Kidney epithelial cell (primary cell): Measurements from ENCODE around the gene XPOT. TPM values are rescaled to one million over a fixed set of nuclear protein-coding genes. Genes with fewer than 3 reads are reported as not detected.
A peak's percentile ranks its signal among the peaks of the same experiment; 100 is the strongest.
"Not testable (repeated sequence)": the region's sequence is repeated elsewhere in the genome, so short reads cannot be mapped to it uniquely, and the experiment has no call there.

Experiments used
- DNase-seq: peaks from one replicate; pipeline ENCODE4 v3.0.0-alpha.2; 2010; ENCODE audit warnings: low read depth
- H3K27me3 ChIP-seq: 2 replicates; pipeline ENCODE4 v1.6.0; 2011; ENCODE audit warnings: low read length; ENCODE audit not compliant: control insufficient read depth, insufficient read depth
- H3K36me3 ChIP-seq: 2 replicates; pipeline ENCODE4 v1.5.1; 2011; ENCODE audit warnings: low read length; ENCODE audit not compliant: control insufficient read depth, insufficient read depth
- H3K4me3 ChIP-seq: 2 replicates; pipeline ENCODE4 v1.5.1; 2011; ENCODE audit warnings: low read depth, mild to moderate bottlenecking, control low read depth, low read length
- CTCF ChIP-seq: IDR thresholded peaks from 2 replicates; pipeline ENCODE4 v1.5.1; 2011; ENCODE audit warnings: mild to moderate bottlenecking, moderate library complexity, low read length, control low read depth, inconsistent platforms; ENCODE audit not compliant: insufficient read depth, poor library complexity, severe bottlenecking
- total RNA-seq: library from RNA; depleted of rRNA; stranded (reverse); fragments of >200 nt; gene quantifications from 2 replicates; pipeline ENCODE4 v1.2.3, GENCODE V29; 2015

Gene XPOT
- 127 and 129 TPM in 2 replicates for total RNA-seq

- TF ChIP-seq CTCF = no peak
- DNase-seq = peak; percentile 90
- Histone ChIP-seq H3K4me3 (peak within 1 kb of the TSS; percentile 66), H3K36me3 (no peaks in the 10 kb centered on the region), H3K27me3 (no peaks in the 10 kb centered on the region)
Measured at GRCh38 chr12:64403707-64404469, at the start of gene XPOT. Gene XPOT (plus strand): TSS chr12:64404392. CDS start chr12:64410036, 5,644 bp downstream.

GRCh38 chr12:64356209-64356608 is 48.0 kb upstream of the XPOT start:
- not testable (repeated sequence) for H3K27me3 ChIP-seq, H3K4me3 ChIP-seq, H3K36me3 ChIP-seq, DNase-seq

GRCh38 chr12:64361173-64361572 is 43.0 kb upstream of the XPOT start:
- not testable (repeated sequence) for H3K27me3 ChIP-seq, H3K36me3 ChIP-seq, H3K4me3 ChIP-seq, DNase-seq

GRCh38 chr12:64362721-64363305 is 41.4 kb upstream of the XPOT start:
- no peak for TF ChIP-seq CTCF
- DNase-seq = no peak
- H3K27me3 ChIP-seq = no peaks in the 10 kb centered on the region
- no peak overlapping the region for H3K4me3 ChIP-seq
- no peaks in the 10 kb centered on the region for H3K36me3 ChIP-seq

- no peaks in the 10 kb centered on the region for H3K36me3 ChIP-seq
Measured at GRCh38 chr12:64383675-64384074, 20.5 kb upstream of the XPOT start.

GRCh38 chr12:64385019-64385418 is 19.2 kb upstream of the XPOT start:
- no peak overlapping the region for H3K4me3 ChIP-seq
- no peaks in the 10 kb centered on the region for H3K36me3 ChIP-seq
- TF ChIP-seq CTCF = no peak
- no peak for DNase-seq
- H3K27me3 ChIP-seq = peaks cover under 1% of the 10 kb centered on the region

More at GRCh38 chr12:64383675-64384074, 20.5 kb upstream of the XPOT start:
- Histone ChIP-seq H3K27me3 (no peaks in the 10 kb centered on the region), H3K4me3 (no peak overlapping the region)
- no peak for DNase-seq
- TF ChIP-seq CTCF = no peak

GRCh38 chr12:64385468-64385867 is 18.7 kb upstream of the XPOT start:
- H3K36me3 ChIP-seq = no peaks in the 10 kb centered on the region
- no peak for DNase-seq
- peaks cover 4% of the 10 kb centered on the region for H3K27me3 ChIP-seq
- TF ChIP-seq CTCF = no peak
- no peak overlapping the region for H3K4me3 ChIP-seq
